ENCODE data around the gene SOCS7.

SOCS7 gene

GRCh38 chr17:38363016-38363415, 11.4 kb downstream of the SOCS7 start:
- POLR2A ChIA-PET, result no interaction called here
- TF ChIP-seq CTCF (IDR thresholded peaks at IDR 0.05; ENCODE audit: insufficient read depth, low read length, missing control alignments), result no peak
- no peak overlapping the region for H3K4me3 ChIP-seq (ENCODE audit: low read depth, low read length)
- DNase-seq (ENCODE audit: low read depth, low spot score), result no peak
- CTCF ChIA-PET, result interaction anchor here (1.2 to 11.2 kb wide), 6 partner anchors 10 to 146 kb away, joined by 4 to 115 read pairs (median 8); partner anchors contain the start of gene SOCS7

- no peak for TF ChIP-seq CTCF (IDR thresholded peaks at IDR 0.05; ENCODE audit: insufficient read depth, low read length, missing control alignments)
- no peak overlapping the region for H3K4me3 ChIP-seq (ENCODE audit: low read depth, low read length)
- DNase-seq (ENCODE audit: low read depth, low spot score), result no peak
- ChIA-PET CTCF (interaction anchor here (1.0 to 11.2 kb wide), 7 partner anchors 11 to 49 kb away, joined by 3 to 115 read pairs (median 3); partner anchors contain the start of gene SOCS7), POLR2A (no interaction called here)
These were observed 13.1 kb downstream of the SOCS7 start for GRCh38 chr17:38364741-38365140.

GRCh38 chr17:38369124-38369886, 17.7 kb downstream of the SOCS7 start:
- no peak overlapping the region for H3K4me3 ChIP-seq (ENCODE audit: low read depth, low read length)
- TF ChIP-seq CTCF (IDR thresholded peaks at IDR 0.05; ENCODE audit: insufficient read depth, low read length, missing control alignments), result no peak
- ChIA-PET POLR2A (no interaction called here), CTCF (interaction anchor here (1.2 to 2.1 kb wide), 5 partner anchors 10 to 46 kb away, joined by 3 to 6 read pairs (median 5); no protein-coding TSS in a partner anchor)
- DNase-seq (ENCODE audit: low read depth, low spot score), result no peak

- no peak overlapping the region for H3K4me3 ChIP-seq (ENCODE audit: low read depth, low read length)
- CTCF ChIA-PET, result interaction anchor here (0.8 to 7.1 kb wide), 4 partner anchors 13 to 41 kb away, joined by 3 to 40 read pairs (median 3); partner anchors contain the start of gene SOCS7
- no peak for DNase-seq (ENCODE audit: low read depth, low spot score)
- POLR2A ChIA-PET, result no interaction called here
- no peak for TF ChIP-seq CTCF (IDR thresholded peaks at IDR 0.05; ENCODE audit: insufficient read depth, low read length, missing control alignments)
These were observed 27.8 kb downstream of the SOCS7 start for GRCh38 chr17:38379448-38379847.

GRCh38 chr17:38395090-38395489, 43.4 kb downstream of the SOCS7 start:
- no peak for TF ChIP-seq CTCF (IDR thresholded peaks at IDR 0.05; ENCODE audit: insufficient read depth, low read length, missing control alignments)
- H3K4me3 ChIP-seq (ENCODE audit: low read depth, low read length), result no peak overlapping the region
- POLR2A ChIA-PET, result no interaction called here
- CTCF ChIA-PET, result interaction anchor here (1.1 to 3.4 kb wide), 2 partner anchors 18 to 46 kb away, joined by 3 to 13 read pairs; no protein-coding TSS in a partner anchor
- DNase-seq (ENCODE audit: low read depth, low spot score), result no peak

GRCh38 chr17:38397227-38397626, 45.6 kb downstream of the SOCS7 start:
- H3K4me3 ChIP-seq (ENCODE audit: low read depth, low read length), result no peak overlapping the region
- DNase-seq (ENCODE audit: low read depth, low spot score), result no peak
- TF ChIP-seq CTCF (IDR thresholded peaks at IDR 0.05; ENCODE audit: insufficient read depth, low read length, missing control alignments), result no peak
- CTCF ChIA-PET, result interaction anchor here (1.3 to 3.4 kb wide), 3 partner anchors 11 to 48 kb away, joined by 3 to 13 read pairs (median 4); no protein-coding TSS in a partner anchor
- POLR2A ChIA-PET, result no interaction called here
